HepG2 (cell line): ENCODE results near the gene HINFP. TPM values are rescaled to one million over a fixed set of nuclear protein-coding genes. Genes with fewer than 3 reads are reported as not detected.

ENCODE experiments used
- CENPX ChIP-seq: sonication (generic); formaldehyde crosslinking; IDR thresholded peaks from 2 replicates; pipeline ENCODE4 v1.9.0; 2021; ENCODE audit warnings: mild to moderate bottlenecking, missing genetic modification reagents, moderate library complexity
- DR1 ChIP-seq: sonication (generic); formaldehyde crosslinking; IDR thresholded peaks from 2 replicates; pipeline ENCODE4 v1.8.0; 2021; ENCODE audit warnings: mild to moderate bottlenecking, missing genetic modification reagents, inconsistent platforms
- IRF1 ChIP-seq: sonication (generic); formaldehyde crosslinking; IDR thresholded peaks from 2 replicates; pipeline ENCODE4 v1.4.0; 2020; ENCODE audit warnings: low read depth, mild to moderate bottlenecking, missing genetic modification reagents
- MXI1 ChIP-seq: IDR thresholded peaks from 3 replicates; pipeline ENCODE4 v1.6.1; 2012; ENCODE audit warnings: low read depth, low read length, inconsistent platforms, borderline replicate concordance
- NFIB ChIP-seq: sonication (generic); formaldehyde crosslinking; IDR thresholded peaks from 2 replicates; pipeline ENCODE4 v1.9.0; 2021; ENCODE audit warnings: missing genetic modification reagents, mild to moderate bottlenecking, borderline replicate concordance
- POGK ChIP-seq: sonication (generic); formaldehyde crosslinking; conservative IDR thresholded peaks from 2 replicates; pipeline ENCODE4 v1.8.0; 2022; ENCODE audit warnings: mild to moderate bottlenecking, moderate library complexity, missing genetic modification reagents
- RXRB ChIP-seq: IDR thresholded peaks from 2 replicates; pipeline ENCODE4 v1.6.1; 2016; ENCODE audit warnings: borderline replicate concordance, missing genetic modification reagents, missing compliant biosample characterization
- ZC3H4 ChIP-seq: sonication (generic); formaldehyde crosslinking; IDR thresholded peaks from 2 replicates; pipeline ENCODE4 v1.4.0; 2020; ENCODE audit warnings: missing genetic modification reagents, borderline replicate concordance
- ZNF235 ChIP-seq: sonication (generic); formaldehyde crosslinking; IDR thresholded peaks from 2 replicates; pipeline ENCODE4 v1.8.1; 2023; ENCODE audit warnings: mild to moderate bottlenecking, missing genetic modification reagents, borderline replicate concordance
- ZNF337 ChIP-seq: sonication (generic); formaldehyde crosslinking; IDR thresholded peaks from 2 replicates; pipeline ENCODE4 v1.5.1; 2020; ENCODE audit warnings: missing genetic modification reagents, low read depth, mild to moderate bottlenecking, borderline replicate concordance
- ZNF549 ChIP-seq: sonication (generic); formaldehyde crosslinking; IDR thresholded peaks from 2 replicates; pipeline ENCODE4 v1.5.0; 2020; ENCODE audit warnings: missing genetic modification reagents
- ZNF570 ChIP-seq: sonication (generic); formaldehyde crosslinking; IDR thresholded peaks from 2 replicates; pipeline ENCODE4 v1.4.0; 2020; ENCODE audit warnings: mild to moderate bottlenecking, missing genetic modification reagents, borderline replicate concordance
- ZNF674 ChIP-seq: sonication (generic); formaldehyde crosslinking; IDR thresholded peaks from 2 replicates; pipeline ENCODE4 v1.5.0; 2020; ENCODE audit warnings: low read depth, mild to moderate bottlenecking, missing genetic modification reagents
- ZSCAN21 ChIP-seq: sonication (generic); formaldehyde crosslinking; IDR thresholded peaks from 2 replicates; pipeline ENCODE4 v1.8.0; 2022; ENCODE audit warnings: mild to moderate bottlenecking, missing genetic modification reagents, moderate library complexity, borderline replicate concordance
- polyA plus RNA-seq, 8 experiments: library from polyadenylated mRNA; depleted of rRNA in 3 of 8; stranded (reverse) in 7 of 8; unstranded in 1 of 8; fragments of >200 nt; fragmentation: Illumina TruSeq in 4 of 8; extraction: Trizol in 4 of 8; gene quantifications; 2 replicates each; pipeline versions ENCODE4 v1.2.1 to v1.2.3, GENCODE V29; 2011 to 2016; ENCODE audit warnings: low read depth in 4 of 8, missing spikeins in 1 of 8, mixed read lengths in 1 of 8; ENCODE audit not compliant: insufficient read depth in 1 of 8
- total RNA-seq, 5 experiments: library from RNA; depleted of rRNA; stranded (reverse); fragments of >200 nt; fragmentation: Illumina TruSeq; extraction: Trizol; gene quantifications; 2 replicates each; pipeline ENCODE4 v1.2.3, GENCODE V29; 2016; ENCODE audit warnings: low read depth in 1 of 5
- TF ChIP-seq, protein P1 (sequence below): IDR thresholded peaks from 2 replicates; pipeline ENCODE4 v1.6.1; 2016; ENCODE audit warnings: mild to moderate bottlenecking, missing biosample characterization, missing genetic modification reagents
- TF ChIP-seq, protein P2 (sequence below): sonication (generic); formaldehyde crosslinking; IDR thresholded peaks from 2 replicates; pipeline ENCODE4 v1.9.0; 2021; ENCODE audit warnings: missing genetic modification reagents, mild to moderate bottlenecking, borderline replicate concordance
- TF ChIP-seq, protein P3 (sequence below): sonication (generic); formaldehyde crosslinking; IDR thresholded peaks from 2 replicates; pipeline ENCODE4 v1.4.0; 2020; ENCODE audit warnings: missing genetic modification reagents
- TF ChIP-seq, protein P4 (sequence below): sonication (generic); formaldehyde crosslinking; IDR thresholded peaks from 2 replicates; pipeline ENCODE4 v1.4.0; 2020; ENCODE audit warnings: missing genetic modification reagents, mild to moderate bottlenecking, borderline replicate concordance

The HINFP gene
- total and polyA plus RNA-seq, 2 of the 13 experiments (the other 11 are each of a cell fraction or from before 2014, with no cell fraction given): 15.1 to 21.4 TPM

DNA sequence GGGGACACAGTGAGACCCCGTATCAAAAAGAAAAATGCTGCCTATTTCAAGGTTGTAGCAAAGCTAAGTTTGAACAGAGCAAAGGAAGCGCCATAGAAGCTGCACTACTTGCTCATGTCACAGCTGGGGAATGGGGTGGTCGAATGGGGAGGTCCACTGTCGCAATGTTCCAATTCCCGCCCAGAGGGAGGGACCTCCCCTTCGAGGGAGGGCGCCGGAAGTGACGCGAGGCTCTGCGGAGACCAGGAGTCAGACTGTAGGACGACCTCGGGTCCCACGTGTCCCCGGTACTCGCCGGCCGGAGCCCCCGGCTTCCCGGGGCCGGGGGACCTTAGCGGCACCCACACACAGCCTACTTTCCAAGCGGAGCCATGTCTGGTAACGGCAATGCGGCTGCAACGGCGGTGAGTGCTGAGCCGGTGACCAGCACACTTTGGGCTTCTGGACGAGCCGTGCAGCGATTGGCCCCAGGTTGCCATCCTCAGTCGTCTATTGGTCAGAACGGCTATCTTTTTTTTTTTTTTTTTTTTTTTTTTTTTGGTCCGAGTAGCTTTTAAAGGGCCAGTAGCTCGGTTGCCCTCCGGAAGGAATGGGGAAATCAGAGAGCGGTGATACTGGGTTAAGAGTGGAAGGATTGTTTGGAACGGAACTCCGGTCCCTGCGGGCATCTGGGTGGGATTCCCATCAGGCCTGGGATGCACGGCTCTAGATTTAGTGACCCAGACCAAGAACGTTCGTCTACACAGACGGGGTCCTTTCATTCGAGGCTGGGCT, 36.5 kb upstream of the HINFP start, which contains the start of gene HMBS (continued):
- TF ChIP-seq, protein P1, sequence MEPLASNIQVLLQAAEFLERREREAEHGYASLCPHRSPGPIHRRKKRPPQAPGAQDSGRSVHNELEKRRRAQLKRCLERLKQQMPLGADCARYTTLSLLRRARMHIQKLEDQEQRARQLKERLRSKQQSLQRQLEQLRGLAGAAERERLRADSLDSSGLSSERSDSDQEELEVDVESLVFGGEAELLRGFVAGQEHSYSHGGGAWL (CRISPR knock-in tag): peak; percentile 83
- TF ChIP-seq CENPX: no peak
- no peak for TF ChIP-seq IRF1 (CRISPR knock-in tag)
- TF ChIP-seq POGK: peak; percentile 24; the same call in 1 of the 2 replicates
- TF ChIP-seq, protein P2, sequence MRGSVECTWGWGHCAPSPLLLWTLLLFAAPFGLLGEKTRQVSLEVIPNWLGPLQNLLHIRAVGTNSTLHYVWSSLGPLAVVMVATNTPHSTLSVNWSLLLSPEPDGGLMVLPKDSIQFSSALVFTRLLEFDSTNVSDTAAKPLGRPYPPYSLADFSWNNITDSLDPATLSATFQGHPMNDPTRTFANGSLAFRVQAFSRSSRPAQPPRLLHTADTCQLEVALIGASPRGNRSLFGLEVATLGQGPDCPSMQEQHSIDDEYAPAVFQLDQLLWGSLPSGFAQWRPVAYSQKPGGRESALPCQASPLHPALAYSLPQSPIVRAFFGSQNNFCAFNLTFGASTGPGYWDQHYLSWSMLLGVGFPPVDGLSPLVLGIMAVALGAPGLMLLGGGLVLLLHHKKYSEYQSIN: no peak
- TF ChIP-seq, protein P3, sequence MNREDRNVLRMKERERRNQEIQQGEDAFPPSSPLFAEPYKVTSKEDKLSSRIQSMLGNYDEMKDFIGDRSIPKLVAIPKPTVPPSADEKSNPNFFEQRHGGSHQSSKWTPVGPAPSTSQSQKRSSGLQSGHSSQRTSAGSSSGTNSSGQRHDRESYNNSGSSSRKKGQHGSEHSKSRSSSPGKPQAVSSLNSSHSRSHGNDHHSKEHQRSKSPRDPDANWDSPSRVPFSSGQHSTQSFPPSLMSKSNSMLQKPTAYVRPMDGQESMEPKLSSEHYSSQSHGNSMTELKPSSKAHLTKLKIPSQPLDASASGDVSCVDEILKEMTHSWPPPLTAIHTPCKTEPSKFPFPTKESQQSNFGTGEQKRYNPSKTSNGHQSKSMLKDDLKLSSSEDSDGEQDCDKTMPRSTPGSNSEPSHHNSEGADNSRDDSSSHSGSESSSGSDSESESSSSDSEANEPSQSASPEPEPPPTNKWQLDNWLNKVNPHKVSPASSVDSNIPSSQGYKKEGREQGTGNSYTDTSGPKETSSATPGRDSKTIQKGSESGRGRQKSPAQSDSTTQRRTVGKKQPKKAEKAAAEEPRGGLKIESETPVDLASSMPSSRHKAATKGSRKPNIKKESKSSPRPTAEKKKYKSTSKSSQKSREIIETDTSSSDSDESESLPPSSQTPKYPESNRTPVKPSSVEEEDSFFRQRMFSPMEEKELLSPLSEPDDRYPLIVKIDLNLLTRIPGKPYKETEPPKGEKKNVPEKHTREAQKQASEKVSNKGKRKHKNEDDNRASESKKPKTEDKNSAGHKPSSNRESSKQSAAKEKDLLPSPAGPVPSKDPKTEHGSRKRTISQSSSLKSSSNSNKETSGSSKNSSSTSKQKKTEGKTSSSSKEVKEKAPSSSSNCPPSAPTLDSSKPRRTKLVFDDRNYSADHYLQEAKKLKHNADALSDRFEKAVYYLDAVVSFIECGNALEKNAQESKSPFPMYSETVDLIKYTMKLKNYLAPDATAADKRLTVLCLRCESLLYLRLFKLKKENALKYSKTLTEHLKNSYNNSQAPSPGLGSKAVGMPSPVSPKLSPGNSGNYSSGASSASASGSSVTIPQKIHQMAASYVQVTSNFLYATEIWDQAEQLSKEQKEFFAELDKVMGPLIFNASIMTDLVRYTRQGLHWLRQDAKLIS (CRISPR knock-in tag): 0 out of 2 replicates have a peak, but pooled peaks have one; percentile 34
- TF ChIP-seq ZNF674 (CRISPR knock-in tag): no peak
- TF ChIP-seq ZNF235 (CRISPR knock-in tag): peak; percentile 94; the same call in 1 of the 2 replicates
- no peak for TF ChIP-seq DR1
- TF ChIP-seq ZC3H4: no peak
- TF ChIP-seq ZNF549 (CRISPR knock-in tag): no peak
- TF ChIP-seq RXRB: peak; percentile 67; the same call in 1 of the 2 replicates
- peak; percentile 60; the same call in 1 of the 2 replicates for TF ChIP-seq ZSCAN21 (CRISPR knock-in tag)
- peak; percentile 81; the same call in 1 of the 3 replicates for TF ChIP-seq MXI1
- TF ChIP-seq NFIB: no peak
- TF ChIP-seq ZNF337 (CRISPR knock-in tag): 0 out of 2 replicates have a peak, but pooled peaks have one; percentile 80
- TF ChIP-seq, protein P4, sequence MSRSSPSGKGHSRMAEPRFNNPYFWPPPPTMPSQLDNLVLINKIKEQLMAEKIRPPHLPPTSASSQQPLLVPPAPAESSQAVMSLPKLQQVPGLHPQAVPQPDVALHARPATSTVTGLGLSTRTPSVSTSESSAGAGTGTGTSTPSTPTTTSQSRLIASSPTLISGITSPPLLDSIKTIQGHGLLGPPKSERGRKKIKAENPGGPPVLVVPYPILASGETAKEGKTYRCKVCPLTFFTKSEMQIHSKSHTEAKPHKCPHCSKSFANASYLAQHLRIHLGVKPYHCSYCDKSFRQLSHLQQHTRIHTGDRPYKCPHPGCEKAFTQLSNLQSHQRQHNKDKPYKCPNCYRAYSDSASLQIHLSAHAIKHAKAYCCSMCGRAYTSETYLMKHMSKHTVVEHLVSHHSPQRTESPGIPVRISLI (CRISPR knock-in tag): peak; percentile 100
- TF ChIP-seq ZNF570 (CRISPR knock-in tag): no peak
